CD4-positive, alpha-beta T cell treated with Interleukin-10 for 1 hour (primary cell): ENCODE results near the gene DNAL4.

ENCODE experiments used
- DNase-seq: peaks from one replicate; pipeline ENCODE4 v3.0.0-alpha.2; 2020

DNAL4 gene

DNA sequence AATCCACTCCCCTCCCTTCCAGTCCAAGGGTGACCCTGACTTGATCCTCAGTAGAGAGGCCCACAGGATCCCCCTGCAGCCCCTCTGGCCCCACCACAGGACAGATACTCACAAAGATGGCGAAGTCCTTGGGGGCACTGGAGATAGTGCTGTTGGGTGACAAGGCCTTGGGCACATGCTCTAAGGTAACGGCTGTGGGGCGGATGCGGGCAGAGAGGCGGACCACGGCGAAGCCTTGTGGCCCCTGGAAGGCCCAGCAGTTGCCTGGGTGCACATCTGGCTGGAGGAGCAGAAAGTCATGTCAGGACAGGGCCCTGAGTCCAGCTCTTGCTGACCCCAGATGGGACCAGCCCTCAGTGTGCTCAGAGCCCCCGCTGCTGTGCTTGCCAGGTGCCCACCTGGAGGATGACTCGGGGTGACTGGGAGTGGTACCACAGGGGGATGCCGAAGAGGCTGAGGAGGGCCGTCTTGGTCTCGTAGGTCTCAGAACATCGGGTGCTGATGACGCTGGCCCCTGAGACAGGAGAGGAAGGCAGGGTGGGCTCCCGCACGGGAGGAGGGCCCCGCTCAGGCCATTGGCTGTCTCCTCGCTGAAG lies 55.4 kb downstream of the DNAL4 start:
- no peak for DNase-seq

DNA sequence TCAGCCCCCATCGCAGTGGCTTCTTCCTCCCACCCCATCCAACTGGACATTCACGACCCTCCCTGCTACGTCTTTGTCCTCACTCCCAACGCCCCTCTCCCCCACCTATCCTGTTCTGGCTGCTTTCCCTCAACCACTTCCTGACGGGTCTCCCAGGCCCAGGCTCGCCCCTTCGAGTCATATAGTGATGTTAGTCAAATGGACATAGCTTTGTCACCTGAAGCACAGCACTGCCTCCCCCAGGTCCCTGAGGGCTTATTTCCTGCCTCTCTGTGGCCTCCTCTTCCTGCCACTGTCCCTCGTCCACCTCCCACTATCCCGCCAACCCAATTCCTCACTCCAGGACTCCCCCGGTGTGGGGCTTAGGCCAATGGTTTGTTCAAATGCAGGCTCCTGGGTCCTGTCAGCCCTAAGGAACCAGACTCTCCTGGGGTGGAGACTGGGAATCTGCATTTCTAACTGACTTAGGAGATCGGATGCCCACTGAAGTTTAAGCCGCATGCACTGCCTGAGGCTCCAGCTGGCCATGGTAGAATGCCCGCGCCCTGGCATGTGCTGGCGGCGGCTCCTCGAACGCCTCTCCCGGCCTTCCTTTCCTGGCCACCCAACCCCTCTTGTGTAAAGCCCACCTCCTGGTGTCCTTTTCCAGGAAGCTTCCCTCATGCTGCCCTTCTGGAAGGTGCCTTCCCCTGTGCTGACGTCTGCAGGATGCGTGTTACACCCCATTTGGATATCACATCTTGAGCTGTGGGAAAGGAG lies 56.5 kb downstream of the DNAL4 start:
- no peak for DNase-seq

DNA sequence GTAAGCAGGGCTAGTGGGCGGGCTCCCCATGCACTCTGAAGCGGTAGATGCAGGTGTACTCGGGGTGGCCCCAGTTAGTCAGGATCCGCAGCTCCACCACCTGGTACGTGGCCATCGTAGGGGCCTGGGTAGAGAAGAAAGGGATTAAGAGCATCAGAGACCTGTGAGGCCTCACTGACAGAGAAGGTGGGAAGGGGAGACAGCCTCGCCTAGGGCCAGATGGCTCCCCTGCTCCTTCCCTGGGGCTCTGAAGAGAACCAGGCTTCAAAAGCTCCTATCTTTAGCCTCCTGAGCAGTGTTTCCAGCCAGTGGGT lies 57.7 kb downstream of the DNAL4 start:
- DNase-seq: no peak

DNA sequence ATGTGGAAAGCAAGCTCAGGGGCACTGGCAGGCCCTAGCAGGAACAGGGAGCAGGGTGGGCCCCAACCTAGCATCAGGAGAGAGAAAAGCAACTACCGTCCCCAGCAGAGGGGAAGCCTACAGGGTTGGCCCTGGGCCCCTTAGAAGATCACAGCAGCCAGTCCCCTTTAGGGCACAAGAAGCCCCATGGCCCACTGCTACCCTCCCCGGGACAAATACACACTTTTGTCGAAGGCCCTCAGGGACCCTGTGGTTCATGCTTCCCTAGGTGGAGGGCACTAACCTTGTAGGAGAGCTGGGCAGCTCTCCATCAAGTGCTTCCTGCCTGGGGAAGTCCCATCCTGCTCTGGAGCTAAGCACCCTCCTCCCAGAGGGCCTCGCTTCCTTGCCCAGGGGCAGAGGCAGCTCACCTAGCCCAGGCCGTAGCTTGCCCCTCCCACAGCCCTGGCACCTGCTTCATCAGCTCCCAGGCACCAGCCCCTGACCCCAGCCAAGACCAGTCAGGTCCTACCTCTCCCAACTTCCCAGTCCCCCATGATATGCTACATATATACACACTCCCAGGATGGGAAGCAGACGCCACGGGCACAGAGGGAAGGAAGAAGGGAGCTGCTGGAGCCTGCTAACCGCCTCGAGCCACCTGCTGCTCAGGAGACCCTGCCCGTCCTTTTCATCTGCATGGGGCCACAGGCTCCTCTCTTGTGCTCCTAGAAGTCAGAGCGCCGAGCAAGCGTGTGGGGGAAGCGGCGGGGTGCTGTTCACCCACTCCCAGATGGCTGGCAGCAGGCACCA lies 58.3 kb downstream of the DNAL4 start:
- no peak for DNase-seq

DNA sequence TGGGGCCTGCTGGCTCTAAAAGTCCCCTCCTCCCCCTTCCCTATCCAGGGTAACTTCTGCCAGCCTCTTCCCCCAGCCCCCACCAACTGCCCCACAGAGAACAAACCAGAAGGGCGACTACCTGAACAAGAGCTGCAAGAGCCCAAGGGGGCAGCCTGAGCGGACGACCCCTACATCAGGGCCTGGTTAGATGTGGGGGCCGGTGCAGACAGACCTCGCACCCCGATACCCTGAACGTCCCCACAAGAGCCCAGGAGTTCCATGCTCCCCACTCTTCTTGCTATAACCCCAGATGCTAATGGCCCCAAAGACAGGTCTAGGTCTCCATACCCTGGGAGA lies 58.8 kb downstream of the DNAL4 start:
- DNase-seq: no peak

DNA sequence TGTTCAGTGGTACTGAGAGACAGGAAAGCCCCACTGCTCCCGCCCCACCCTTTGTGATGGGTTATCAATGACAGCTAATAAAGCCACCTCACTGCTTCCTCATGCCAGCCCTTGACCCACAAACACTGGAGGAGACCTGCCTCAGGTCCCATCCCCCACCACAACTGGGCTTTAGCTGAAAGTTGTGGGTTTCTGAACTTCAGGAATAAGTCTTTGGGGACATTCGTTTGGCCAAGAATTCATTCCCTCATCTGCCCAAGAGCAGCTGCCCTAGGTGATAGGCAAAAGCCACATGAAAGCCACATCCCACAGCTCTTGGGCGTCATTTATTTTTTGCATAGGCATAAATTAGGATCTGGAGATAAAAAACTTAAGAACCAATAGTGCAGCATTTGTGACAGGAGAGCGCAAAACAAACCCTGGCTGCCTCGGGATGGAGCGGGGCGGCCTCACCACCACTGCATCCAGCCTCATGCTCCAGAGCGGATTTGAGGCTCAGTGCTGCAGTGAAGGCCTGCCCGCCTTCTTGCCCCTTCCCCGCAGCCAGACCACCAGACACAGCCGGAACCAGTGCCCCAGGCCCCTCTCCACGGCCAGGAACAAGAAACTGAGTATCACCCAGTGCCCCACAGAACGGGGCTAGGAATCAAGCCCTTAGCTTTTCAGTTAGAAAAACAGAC lies 59.4 kb downstream of the DNAL4 start:
- DNase-seq: no peak

DNA sequence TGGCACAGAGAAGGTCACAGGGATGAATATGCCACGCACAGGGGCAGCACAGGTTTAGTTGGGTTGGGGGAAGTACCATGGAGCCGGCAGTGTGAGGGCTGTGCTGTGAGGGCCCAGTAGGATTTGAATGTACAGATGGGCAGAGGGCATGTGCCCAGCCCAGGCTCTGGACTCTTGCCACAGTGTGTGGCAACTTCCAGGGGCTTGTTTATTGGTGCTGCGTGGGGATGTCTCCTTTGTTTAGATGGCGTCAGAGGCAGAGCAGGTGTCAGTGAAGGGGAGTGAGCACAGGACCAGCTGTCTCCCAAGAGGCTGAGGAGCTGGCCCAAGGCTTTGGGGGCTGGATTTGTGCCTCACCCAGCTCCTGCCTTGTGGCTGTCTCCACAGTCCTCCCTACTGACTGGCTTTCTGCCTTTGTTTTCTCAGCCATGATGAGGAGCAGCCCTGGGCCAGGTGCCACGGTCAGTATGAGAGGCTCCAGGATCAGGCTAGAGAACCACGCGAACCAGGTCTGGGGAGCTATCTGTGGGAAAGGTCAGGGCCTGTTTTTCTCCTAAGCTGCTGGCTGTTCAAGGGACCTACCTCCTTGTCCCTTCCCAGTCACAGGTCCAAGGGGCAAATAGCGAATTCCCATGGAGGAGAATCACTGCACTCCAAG lies 60.1 kb downstream of the DNAL4 start:
- DNase-seq: no peak

DNA sequence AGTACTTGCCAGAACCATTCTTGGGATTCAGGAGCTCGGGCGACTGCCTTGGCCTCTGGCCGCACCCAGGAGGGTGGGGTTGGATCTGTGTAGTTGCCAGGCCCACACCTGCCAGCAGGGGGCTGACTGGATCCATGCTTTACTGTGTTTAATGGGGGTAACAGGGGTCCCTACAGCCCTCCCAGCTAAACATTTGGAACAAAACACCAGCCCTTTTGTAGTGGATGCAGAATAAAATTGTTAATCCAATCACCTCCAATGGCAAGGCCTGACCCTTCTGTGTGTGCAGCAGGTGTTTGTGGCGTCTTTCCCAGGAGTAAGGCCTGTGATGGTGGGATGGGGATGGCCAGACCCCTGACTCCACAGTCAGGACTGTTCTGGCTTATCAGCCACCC lies 60.6 kb downstream of the DNAL4 start:
- peak; percentile 63 for DNase-seq

DNA sequence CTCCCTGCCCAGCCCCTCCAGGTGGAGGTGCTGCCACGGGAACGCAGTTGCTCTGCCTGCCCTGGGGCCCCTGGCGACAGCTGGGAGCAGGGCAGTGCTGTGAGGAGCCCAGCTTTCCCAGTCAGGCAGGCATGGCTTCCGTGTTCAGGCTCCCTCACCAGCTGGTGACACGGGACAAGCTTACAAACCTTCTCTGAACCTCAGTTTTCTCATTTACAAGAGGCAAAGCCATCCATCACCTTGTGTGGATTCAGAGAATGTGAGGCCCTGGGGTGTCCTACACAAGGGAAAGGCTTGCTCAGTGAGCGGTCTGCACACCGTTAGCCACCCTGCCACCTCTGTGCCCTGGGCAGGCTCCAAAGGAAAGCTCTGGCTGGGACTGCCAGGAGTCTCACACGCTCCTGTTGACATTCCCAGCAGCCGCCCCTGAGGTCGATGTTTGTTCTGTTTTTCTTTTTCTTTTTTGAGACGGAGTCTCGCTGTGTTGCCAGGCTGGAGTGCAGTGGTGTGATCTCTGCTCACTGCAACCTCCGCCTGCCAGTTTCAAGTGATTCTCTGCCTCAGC lies 61.6 kb downstream of the DNAL4 start:
- no peak for DNase-seq

DNA sequence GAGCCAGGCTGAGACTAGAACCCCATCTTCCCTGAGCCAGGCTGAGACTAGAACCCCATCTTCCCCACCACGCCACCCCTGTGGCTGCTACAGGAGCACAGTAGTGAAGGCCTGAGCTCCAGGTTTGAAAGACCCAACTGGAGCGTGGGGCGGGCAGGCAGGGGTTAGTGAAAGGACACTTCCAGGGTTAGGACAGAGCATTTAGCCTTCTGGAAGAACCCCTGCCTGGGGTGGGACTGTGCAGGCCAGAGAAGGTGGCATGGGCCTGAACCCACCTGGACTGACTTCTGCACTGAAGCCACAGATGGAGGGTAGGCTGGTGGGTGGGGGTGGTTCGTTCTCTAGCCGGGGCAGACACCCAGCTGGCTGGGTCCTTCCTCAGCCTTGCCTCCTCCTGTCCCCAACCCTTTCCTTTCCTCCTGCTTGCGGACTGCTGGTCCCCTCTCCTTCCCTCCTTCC lies 62.2 kb downstream of the DNAL4 start:
- no peak for DNase-seq

DNA sequence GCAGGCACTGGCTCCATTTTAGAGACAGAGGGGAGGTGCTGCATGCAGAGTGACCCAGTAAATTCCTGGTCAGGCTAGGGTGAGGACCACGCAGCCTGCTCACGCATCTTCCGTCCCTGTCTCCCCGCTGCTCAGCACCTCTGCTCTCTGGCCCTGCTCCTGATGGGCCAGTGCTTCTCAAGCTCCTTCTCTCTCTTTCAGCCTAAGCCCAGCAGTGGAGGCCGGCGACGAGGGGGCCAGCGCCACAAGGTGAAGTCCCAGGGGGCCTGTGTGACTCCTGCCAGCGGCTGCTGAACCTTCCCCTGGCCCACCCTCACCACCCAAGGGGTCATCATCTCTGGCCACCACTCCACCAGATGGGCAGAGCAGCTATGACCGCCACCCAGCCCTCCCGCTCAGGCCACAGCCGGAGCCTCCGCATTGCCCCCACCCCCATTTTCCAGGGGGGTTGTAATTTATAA lies 63.5 kb downstream of the DNAL4 start:
- DNase-seq: no peak

DNA sequence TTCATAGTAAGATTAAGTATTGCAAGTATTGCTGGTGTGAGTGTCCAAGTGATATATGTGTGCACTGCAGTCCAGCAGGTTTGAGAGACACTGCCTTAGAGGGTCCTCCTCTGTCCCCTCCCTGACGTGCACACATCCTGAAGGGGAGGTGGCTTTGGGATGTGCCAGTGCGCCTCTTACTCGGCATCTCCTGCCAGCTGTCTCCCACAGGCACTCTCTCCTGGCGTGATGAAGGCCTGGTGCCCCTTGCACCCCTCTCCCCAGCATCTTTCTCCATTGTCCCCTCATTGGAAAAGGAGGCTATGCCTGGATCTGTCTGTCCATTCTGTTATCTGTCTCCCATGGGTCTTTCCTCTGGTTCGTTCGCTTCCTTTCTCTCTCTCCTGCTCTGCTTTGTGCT lies 64.0 kb downstream of the DNAL4 start:
- no peak for DNase-seq

DNA sequence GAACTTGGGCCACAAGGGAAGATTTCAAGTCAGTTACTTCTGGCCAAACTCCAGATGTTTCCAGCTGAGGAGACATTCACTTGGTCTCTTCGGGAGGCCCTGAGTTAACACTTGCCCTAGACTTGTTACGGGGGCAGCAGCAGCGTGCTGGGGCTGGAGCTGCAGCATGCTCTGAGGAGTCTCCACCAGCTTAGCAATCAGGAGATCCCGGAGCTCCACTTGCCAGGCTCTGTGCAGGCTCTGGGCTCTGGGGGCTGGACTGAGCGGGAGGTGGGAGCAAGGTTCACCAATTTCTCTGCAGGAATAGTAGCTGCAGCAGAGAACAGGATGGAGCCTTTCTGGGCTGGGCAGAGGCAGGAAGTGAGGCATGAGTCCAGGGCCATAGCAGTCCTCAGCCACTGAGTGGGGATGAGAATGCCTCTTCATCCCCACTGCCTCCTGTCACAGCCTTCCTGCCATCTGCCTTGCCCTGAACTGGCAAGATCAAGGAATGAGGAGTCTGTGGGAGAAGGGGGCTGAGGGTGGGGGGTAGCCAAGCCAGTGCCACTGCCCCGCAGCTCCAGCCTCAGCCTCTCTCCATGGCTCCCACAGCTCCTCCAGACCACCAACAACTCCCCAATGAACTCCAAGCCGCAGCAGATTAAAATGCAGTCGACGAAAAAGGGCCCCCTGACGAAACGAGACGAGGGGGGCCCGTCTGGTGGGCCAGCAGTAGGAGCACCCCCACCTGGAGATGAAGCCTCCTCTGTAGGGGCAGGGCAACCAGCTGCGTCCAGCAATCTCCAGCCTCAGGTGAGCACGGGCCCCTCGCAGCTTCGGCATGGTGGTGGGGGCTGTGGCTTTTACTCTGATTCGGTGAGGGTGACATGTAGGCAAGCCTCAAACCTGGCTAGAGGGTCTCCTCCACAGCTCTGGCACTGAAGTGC lies 64.8 kb downstream of the DNAL4 start:
- no peak for DNase-seq
